Dermis blood vessel endothelial cell (primary cell): ENCODE results near the gene NAGPA. TPM values are rescaled to one million over a fixed set of nuclear protein-coding genes. Genes with fewer than 3 reads are reported as not detected.
"Not testable (repeated sequence)": the region's sequence is repeated elsewhere in the genome, so short reads cannot be mapped to it uniquely, and the experiment has no call there.

Experiments
- DNase-seq: peaks from one replicate; pipeline ENCODE4 v3.0.0; 2010
- total RNA-seq: library from RNA; depleted of rRNA; stranded (reverse); fragments of >200 nt; gene quantifications from 2 replicates; pipeline ENCODE4 v1.2.3, GENCODE V29; 2014

NAGPA gene
- total RNA-seq, 1 donor from 2014 or later = 35.9 TPM

- DNase-seq = no peak
These were observed 26.4 kb upstream of the NAGPA start for GRCh38 chr16:5060073-5060641.

GRCh38 chr16:5059386-5060072 lies 25.8 kb upstream of the NAGPA start:
- no peak for DNase-seq

GRCh38 chr16:5058476-5058875 lies 24.7 kb upstream of the NAGPA start:
- DNase-seq = peak; percentile 24

DNA sequence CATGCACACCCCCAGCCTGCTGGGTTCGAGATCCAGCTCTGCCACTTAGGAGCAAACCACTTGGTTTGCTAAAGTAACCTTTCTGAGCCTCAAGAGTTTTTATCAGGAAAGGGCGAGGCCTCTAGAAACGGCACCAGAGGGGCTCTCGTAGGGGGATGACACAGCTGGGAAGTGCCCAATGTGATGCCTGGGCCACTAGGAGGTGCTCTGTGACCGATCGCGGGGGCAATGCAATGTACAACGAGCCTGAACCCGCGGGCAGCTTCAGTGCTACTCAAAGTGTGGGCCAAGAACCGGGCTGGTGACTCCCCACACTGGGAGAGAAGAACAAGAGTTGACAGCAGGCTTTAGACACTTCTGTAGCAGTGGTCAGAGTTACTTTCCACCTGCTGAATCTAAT lies 22.6 kb upstream of the NAGPA start:
- DNase-seq = peak; percentile 47

GRCh38 chr16:5054876-5055865 lies 21.4 kb upstream of the NAGPA start:
- no peak for DNase-seq

- no peak for DNase-seq
These were observed 13.2 kb upstream of the NAGPA start for GRCh38 chr16:5046914-5047313.

DNA sequence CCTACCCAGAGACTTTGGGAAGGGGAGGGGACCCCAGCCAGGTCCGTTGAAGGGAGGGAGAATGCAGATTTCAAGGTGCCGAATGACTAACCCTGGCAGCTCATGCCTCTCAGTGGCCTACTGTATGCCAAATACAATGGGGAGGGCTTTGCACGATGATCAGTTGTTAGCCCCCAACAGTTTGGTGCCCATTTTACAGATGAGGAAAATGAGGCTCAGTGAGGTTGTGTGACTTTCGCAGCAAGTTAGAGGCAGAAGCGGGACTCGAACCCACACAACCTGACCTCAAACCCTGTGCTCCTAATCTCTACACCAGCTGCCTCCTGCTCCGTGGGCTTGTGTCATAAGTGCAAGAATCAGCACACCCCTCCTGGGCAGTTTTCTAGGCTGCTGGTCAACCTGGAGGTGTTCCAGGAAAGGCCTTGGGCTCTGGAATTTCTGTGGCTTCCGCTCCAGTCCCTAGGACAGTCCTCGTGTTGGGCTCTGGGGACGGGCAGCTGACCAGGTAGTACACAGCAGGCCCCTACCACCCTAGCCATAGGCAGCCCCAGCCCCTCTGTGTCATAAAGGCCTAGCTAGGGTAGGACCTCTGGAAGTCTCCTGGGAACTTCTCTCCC lies 11.9 kb upstream of the NAGPA start:
- DNase-seq = no peak

DNA sequence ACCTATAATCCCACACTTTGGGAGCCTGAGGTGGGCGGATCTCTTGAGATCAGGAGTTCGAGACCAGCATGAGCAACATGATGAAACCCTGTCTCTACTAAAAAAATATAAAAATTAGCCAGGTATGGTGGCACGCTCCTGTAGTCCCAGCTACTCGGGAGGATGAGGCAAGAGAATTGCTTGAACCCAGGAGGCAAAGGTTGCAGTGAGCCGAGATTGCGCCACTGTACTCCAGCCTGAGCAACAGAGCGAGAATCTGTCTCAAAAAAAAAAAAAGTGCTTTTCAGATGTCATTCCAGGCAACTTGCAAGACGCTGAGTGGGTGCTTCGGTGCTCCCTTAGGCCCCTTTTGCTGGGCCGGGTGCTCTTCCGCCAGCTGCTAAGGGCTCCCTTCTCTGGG lies 10.8 kb upstream of the NAGPA start:
- not testable (repeated sequence) for DNase-seq

DNA sequence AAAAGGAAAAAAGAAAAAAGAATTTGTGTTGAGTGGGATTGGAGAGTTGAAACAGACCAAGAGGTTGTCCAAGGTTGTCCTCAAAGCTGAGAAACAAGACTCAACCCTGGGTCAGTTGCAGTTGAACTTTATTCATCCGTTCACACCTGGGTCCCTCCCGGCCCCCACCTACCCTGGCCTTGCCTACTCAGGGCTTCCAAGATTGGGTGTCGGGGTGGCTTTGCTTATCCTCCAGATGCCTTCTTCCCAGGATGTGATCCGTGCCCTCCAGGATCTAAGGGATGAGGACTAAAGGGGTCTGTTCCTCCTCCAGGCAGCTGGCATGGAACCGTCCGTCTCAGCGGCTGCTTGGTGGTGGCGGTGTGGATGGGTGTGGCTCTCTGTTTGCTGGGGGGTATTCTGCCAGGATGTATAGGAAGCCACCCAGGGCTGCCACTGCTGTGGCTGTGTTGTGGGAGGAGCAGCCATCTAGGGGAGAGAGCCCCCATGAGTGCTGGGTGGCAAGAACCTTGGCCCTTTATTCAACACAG lies 10.3 kb upstream of the NAGPA start:
- DNase-seq = no peak

GRCh38 chr16:5042574-5043171 lies 8.9 kb upstream of the NAGPA start:
- no peak for DNase-seq

GRCh38 chr16:5041600-5042133 lies 7.9 kb upstream of the NAGPA start:
- no peak for DNase-seq

GRCh38 chr16:5040451-5040850 lies 6.7 kb upstream of the NAGPA start:
- no peak for DNase-seq

DNA sequence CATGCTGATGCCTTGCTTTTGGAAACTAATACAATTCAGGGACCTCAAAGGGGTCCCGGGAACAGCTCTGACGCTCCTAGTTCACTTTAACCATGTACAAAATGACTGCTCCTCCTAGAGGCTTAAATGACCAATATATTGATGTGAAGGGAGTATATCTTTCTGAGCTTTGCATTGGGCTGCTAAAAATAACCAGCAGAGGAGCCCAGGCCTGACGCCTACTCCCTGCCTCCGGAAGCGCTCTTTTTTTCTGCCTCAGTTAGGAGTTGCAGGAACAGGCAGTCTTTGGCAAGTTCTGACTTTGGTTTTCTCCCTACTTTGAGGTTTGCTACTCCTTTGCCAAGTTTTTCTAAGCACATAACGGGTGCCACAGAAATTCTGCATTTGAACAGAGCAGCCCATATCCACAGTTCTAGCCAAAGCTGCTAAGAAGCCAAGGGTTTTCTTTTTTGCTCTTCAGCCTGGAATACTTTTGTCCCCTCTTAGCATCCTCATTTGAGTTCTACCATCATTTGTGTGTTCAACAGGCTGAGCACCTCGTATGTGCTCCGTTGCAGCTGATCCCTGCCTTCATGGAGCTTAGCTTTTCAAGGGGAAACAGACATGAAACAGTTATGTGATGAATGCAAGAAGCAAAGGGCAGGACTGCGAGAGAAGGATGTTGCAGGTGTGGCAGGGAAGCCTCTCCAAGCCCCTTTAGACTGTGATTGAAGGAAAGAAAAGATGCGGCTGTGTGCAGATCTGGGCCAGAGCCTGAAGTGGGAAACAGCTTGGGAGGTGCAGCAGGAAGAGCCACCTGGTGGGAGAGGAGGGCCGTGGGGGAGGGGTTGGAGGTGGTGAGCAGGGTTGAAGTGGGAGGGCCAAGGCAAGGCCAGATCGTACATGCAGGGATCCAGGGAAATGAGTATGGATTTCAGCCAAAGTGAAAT lies 2.8 kb upstream of the NAGPA start:
- no peak for DNase-seq

- DNase-seq = no peak
These were observed 2.1 kb upstream of the NAGPA start for GRCh38 chr16:5035909-5036227.

DNA sequence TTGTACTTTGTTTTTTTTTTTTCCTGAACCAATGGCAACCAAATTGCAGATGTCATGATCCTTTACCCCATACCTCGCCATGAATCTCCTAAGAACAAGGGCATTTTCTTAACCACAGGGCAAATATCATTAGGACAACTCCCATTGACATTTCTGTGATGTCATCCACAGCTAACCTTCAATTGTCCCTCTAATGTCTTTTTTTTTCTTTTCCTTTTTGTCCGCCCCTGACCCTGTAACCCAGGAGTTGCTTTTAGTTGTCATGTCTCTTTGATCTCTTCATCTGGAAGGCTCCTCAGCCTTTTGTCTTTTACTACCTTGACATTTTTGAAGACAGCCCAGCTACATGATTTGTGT lies 410 bp upstream of the NAGPA start:
- no peak for DNase-seq

DNA sequence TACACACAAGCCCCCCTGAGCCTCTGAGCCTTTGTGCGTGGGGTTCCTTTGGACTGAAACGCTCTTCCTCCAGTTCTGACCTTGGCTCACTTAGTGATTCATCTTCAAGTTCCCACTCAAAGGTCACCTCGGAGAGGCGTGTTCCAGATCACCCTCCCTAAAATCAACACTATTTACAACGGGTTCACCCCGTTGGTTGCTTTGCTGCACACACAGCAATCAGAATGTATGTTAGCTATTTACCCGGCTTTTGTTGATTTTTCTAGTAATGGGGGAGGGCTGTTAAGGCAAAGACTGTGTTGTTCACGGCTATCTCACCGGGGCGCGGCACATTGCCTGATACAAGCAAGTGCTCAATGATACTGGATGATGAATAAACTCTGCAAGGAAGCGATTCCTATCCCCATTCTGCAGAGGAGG lies 977 bp downstream of the NAGPA start:
- no peak for DNase-seq

DNA sequence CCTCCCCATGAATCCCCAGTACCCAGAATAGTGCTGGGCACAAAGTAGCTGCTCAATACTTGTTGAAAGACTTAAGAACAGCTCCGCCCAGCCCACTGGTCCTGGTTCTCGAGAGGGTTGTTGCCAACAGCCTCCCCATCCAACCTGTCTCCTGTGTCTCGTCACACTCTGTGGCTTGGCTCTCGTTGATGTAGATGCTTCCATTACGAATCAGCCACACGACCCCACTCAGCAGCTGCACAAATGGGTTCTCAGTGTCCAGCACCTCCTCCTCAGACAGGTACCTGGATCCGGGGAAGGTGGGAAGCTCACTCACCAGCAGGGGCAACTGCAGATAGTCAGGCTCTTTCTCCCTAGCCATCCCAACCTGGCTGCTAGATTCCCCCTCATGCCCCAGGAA lies 2.1 kb downstream of the NAGPA start:
- no peak for DNase-seq

DNA sequence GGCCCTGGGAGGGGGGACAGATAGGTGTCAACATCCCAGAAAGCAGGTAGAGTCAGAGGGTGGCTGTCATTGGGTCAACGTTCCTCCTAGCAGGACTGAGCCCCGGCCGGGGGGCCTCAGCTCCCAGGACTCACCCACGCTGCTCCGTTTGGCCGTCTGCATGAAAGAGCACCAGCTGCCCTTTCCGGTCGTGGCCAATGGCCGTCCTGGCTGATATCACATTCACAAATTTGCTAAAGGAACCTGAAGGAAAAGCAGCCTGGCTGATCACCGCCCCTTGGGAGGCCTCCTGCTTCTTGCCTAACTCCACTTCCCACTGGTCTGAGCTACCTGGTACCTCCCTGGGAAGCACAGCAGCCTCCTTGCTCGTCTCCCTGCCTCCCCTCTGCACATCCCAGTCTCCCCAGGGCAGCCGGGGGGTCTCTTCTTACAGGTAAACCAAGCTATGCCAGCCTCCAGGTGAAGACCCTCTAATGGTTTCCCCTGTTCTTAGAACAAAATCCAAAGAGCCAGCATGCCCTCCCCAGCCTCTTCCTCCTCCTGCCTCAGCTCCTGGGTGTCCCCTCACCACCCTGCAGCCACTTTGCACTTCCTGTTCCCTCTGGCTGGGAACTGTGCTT lies 3.4 kb downstream of the NAGPA start:
- DNase-seq = no peak

GRCh38 chr16:5028950-5029475 lies 4.7 kb downstream of the NAGPA start:
- no peak for DNase-seq

- no peak for DNase-seq
These were observed 6.0 kb downstream of the NAGPA start for GRCh38 chr16:5027575-5028235.
